Upper lobe of right lung (tissue), 1 donor: ENCODE results near the gene KRT2. TPM values are rescaled to one million over a fixed set of nuclear protein-coding genes. Genes with fewer than 3 reads are reported as not detected.

ENCODE experiments used
- ATAC-seq: fragments of 200-7000 bp; cut with Tn5 transposase; one replicate; pipeline ENCODE4 v1.9.1; 2020; ENCODE audit warnings: mild to moderate bottlenecking, moderate library complexity
- DNase-seq: peaks from one replicate; pipeline ENCODE4 v3.0.0-alpha.2; 2020
- H3K27ac ChIP-seq: fragments of 200-600 bp; one replicate; pipeline ENCODE4 v1.8.0; 2022
- H3K27me3 ChIP-seq: fragments of 200-600 bp; one replicate; pipeline ENCODE4 v1.8.0; 2022; ENCODE audit warnings: mild to moderate bottlenecking
- H3K36me3 ChIP-seq: fragments of 200-600 bp; one replicate; pipeline ENCODE4 v1.8.0; 2022
- H3K4me1 ChIP-seq: fragments of 200-600 bp; one replicate; pipeline ENCODE4 v1.8.0; 2022
- H3K4me3 ChIP-seq: fragments of 200-600 bp; one replicate; pipeline ENCODE4 v1.8.0; 2022; ENCODE audit warnings: mild to moderate bottlenecking
- H3K9me3 ChIP-seq: fragments of 200-600 bp; one replicate; pipeline ENCODE4 v1.8.0; 2022
- CTCF ChIP-seq: fragments of 200-600 bp; IDR thresholded peaks from one replicate; pipeline ENCODE4 v1.8.0; 2022; ENCODE audit warnings: antibody characterized with exemption
- intact Hi-C: fragments of 100-400 bp; cut with DNase I; formaldehyde crosslinking; loops from one replicate; pipeline ENCODE4 v1.11.0; 2022
- long read RNA-seq: library from polyadenylated mRNA; unstranded; transcript quantifications from one replicate; pipeline ENCODE4 v2.0.0, GENCODE V29; 2021
- total RNA-seq: library from RNA; stranded (reverse); fragmentation: NEBNext Ultra II Directional; extraction: Animal tissue kit (Norgen Biotek cat#: 25700); gene quantifications from one replicate; pipeline ENCODE4 v1.2.1, GENCODE V29; 2021
- donor health status: DM: no; HTN: yes; CAD: no; lungs with severe emphysema.

Gene KRT2
- not detected for total RNA-seq
- long read RNA-seq = 0 reads

- Histone ChIP-seq H3K4me3 (no peak within 1 kb of the TSS), H3K27me3 (peaks cover 6% of the 10 kb centered on the region), H3K9me3 (no peaks in the 10 kb centered on the region), H3K4me1 (no peaks in the 10 kb centered on the region), H3K27ac (no peak within 1 kb of the TSS), H3K36me3 (no peaks in the 10 kb centered on the region)
- TF ChIP-seq CTCF = no peak
- intact Hi-C loops = no loop called here
- ATAC-seq = no peak
- DNase-seq = no peak
These were observed at the start of gene KRT2 for GRCh38 chr12:52651726-52652261. Gene KRT2 (minus strand): TSS chr12:52652211. CDS start chr12:52652142, 69 bp downstream.

- Histone ChIP-seq H3K4me3 (no peak overlapping the region), H3K4me1 (no peaks in the 10 kb centered on the region), H3K27ac (no peak overlapping the region), H3K9me3 (no peaks in the 10 kb centered on the region), H3K27me3 (peaks cover 14% of the 10 kb centered on the region), H3K36me3 (no peaks in the 10 kb centered on the region)
- intact Hi-C loops = no loop called here
- no peak for TF ChIP-seq CTCF
- ATAC-seq (no peak), DNase-seq (no peak)
These were observed 49.3 kb upstream of the KRT2 start for GRCh38 chr12:52701281-52701680.

GRCh38 chr12:52699960-52700359 lies 47.9 kb upstream of the KRT2 start:
- Histone ChIP-seq H3K36me3 (no peaks in the 10 kb centered on the region), H3K27me3 (peaks cover 23% of the 10 kb centered on the region), H3K4me1 (no peaks in the 10 kb centered on the region), H3K9me3 (no peaks in the 10 kb centered on the region), H3K27ac (no peak overlapping the region), H3K4me3 (no peak overlapping the region)
- ATAC-seq (no peak), DNase-seq (no peak)
- no peak for TF ChIP-seq CTCF
- intact Hi-C loops = no loop called here

- H3K36me3 ChIP-seq = no peaks in the 10 kb centered on the region
- no peak overlapping the region for H3K4me3 ChIP-seq
- intact Hi-C loops = no loop called here
- TF ChIP-seq CTCF = no peak
- H3K27ac ChIP-seq = no peak overlapping the region
- no peaks in the 10 kb centered on the region for H3K4me1 ChIP-seq
- ATAC-seq (no peak), DNase-seq (no peak)
- H3K9me3 ChIP-seq = no peaks in the 10 kb centered on the region
- peaks cover 25% of the 10 kb centered on the region for H3K27me3 ChIP-seq
These were observed 47.4 kb upstream of the KRT2 start for GRCh38 chr12:52699373-52699772.

GRCh38 chr12:52698651-52699340 lies 46.8 kb upstream of the KRT2 start:
- no peak overlapping the region for H3K4me3 ChIP-seq
- H3K4me1 ChIP-seq = no peaks in the 10 kb centered on the region
- no peak for DNase-seq
- peaks cover 25% of the 10 kb centered on the region for H3K27me3 ChIP-seq
- no peak for ATAC-seq
- H3K9me3 ChIP-seq = no peaks in the 10 kb centered on the region
- intact Hi-C loops = no loop called here
- no peak overlapping the region for H3K27ac ChIP-seq
- H3K36me3 ChIP-seq = no peaks in the 10 kb centered on the region
- TF ChIP-seq CTCF = no peak
